WTC11 (cell line): ENCODE results near the gene NEK2. TPM values are rescaled to one million over a fixed set of nuclear protein-coding genes. Genes with fewer than 3 reads are reported as not detected.

Experiments used
- ATAC-seq: fragments of 200-7000 bp; cut with Tn5 transposase; 2 replicates; pipeline ENCODE4 v1.10.0; 2021; ENCODE audit warnings: mild to moderate bottlenecking, moderate library complexity
- CTCF ChIA-PET: fragments of 300-600 bp; sonication (Branson Sonifier 250); formaldehyde crosslinking; loops from one replicate; lab custom pipeline; 2021; ENCODE audit warnings: antibody characterized with exemption; lab: Charles Lee
- POLR2A ChIA-PET: fragments of 350-600 bp; sonication (Branson Sonifier 250); formaldehyde crosslinking; loops from one replicate; lab custom pipeline; 2021; ENCODE audit warnings: antibody characterized with exemption; lab: Charles Lee
- DNase-seq: peaks from one replicate; pipeline ENCODE4 v3.0.0; 2021; ENCODE audit warnings: low spot score
- H3K27ac Mint-ChIP-seq: 2 replicates; pipeline ENCODE4 v1.8.0; 2021; ENCODE audit warnings: mixed read lengths
- H3K27me3 Mint-ChIP-seq: 2 replicates; pipeline ENCODE4 v1.8.0; 2021; ENCODE audit warnings: low read depth, mild to moderate bottlenecking, moderate library complexity, mixed read lengths
- H3K36me3 Mint-ChIP-seq: 2 replicates; pipeline ENCODE4 v1.8.0; 2021; ENCODE audit warnings: mixed read lengths
- H3K4me1 Mint-ChIP-seq: 2 replicates; pipeline ENCODE4 v1.8.0; 2022; ENCODE audit warnings: mixed read lengths
- H3K4me3 Mint-ChIP-seq: 2 replicates; pipeline ENCODE4 v1.8.0; 2021; ENCODE audit warnings: mild to moderate bottlenecking, moderate library complexity, mixed read lengths
- H3K9me3 Mint-ChIP-seq: 2 replicates; pipeline ENCODE4 v1.8.0; 2021; ENCODE audit warnings: mixed read lengths
- ATF3 ChIP-seq: sonication (generic); formaldehyde crosslinking; conservative IDR thresholded peaks from 2 replicates; pipeline ENCODE4 v1.8.1; 2022; ENCODE audit warnings: mild to moderate bottlenecking, missing genetic modification reagents
- CREM ChIP-seq: sonication (generic); formaldehyde crosslinking; IDR thresholded peaks from 2 replicates; pipeline ENCODE4 v1.8.1; 2022; ENCODE audit warnings: mild to moderate bottlenecking, missing genetic modification reagents, moderate library complexity
- E2F1 ChIP-seq: sonication (generic); formaldehyde crosslinking; IDR thresholded peaks from 2 replicates; pipeline ENCODE4 v1.8.0; 2022; ENCODE audit warnings: mild to moderate bottlenecking, missing genetic modification reagents
- ESRRA ChIP-seq: sonication (generic); formaldehyde crosslinking; IDR thresholded peaks from 2 replicates; pipeline ENCODE4 v1.8.1; 2022; ENCODE audit warnings: mild to moderate bottlenecking, missing genetic modification reagents, borderline replicate concordance
- IRF1 ChIP-seq: sonication (generic); formaldehyde crosslinking; IDR thresholded peaks from 2 replicates; pipeline ENCODE4 v1.8.0; 2023; ENCODE audit warnings: missing genetic modification reagents
- NR1H2 ChIP-seq: sonication (generic); formaldehyde crosslinking; IDR thresholded peaks from 2 replicates; pipeline ENCODE4 v1.9.0; 2021; ENCODE audit warnings: mild to moderate bottlenecking, moderate library complexity, missing genetic modification reagents
- PRRX2 ChIP-seq: fragments of 250-450 bp; sonication (Bioruptor Pico); IDR thresholded peaks from 2 replicates; pipeline ENCODE4 v1.8.0; 2021; ENCODE audit warnings: mild to moderate bottlenecking
- SOX15 ChIP-seq: fragments of 250-450 bp; sonication (Bioruptor Pico); IDR thresholded peaks from 2 replicates; pipeline ENCODE4 v1.9.0; 2021; ENCODE audit warnings: mild to moderate bottlenecking
- ZNF512 ChIP-seq: sonication (generic); formaldehyde crosslinking; IDR thresholded peaks from 2 replicates; pipeline ENCODE4 v1.8.1; 2022; ENCODE audit warnings: missing genetic modification reagents, borderline replicate concordance
- ZNF671 ChIP-seq: fragments of 250-450 bp; sonication (Bioruptor Pico); IDR thresholded peaks from 2 replicates; pipeline ENCODE4 v1.8.0; 2021; ENCODE audit warnings: mild to moderate bottlenecking
- total RNA-seq: library from RNA; stranded (reverse); gene quantifications from 3 replicates; pipeline ENCODE4 v1.2.3, GENCODE V29; 2021
- TF ChIP-seq, protein P1 (sequence below): sonication (generic); formaldehyde crosslinking; IDR thresholded peaks from 2 replicates; pipeline ENCODE4 v1.8.0; 2022; ENCODE audit warnings: missing genetic modification reagents
- TF ChIP-seq, protein P2 (sequence below): sonication (generic); formaldehyde crosslinking; IDR thresholded peaks from 2 replicates; pipeline ENCODE4 v1.8.1; 2023; ENCODE audit warnings: mild to moderate bottlenecking, missing genetic modification reagents
- TF ChIP-seq, protein P3 (sequence below): sonication (generic); formaldehyde crosslinking; IDR thresholded peaks from 2 replicates; pipeline ENCODE4 v1.8.1; 2023; ENCODE audit warnings: mild to moderate bottlenecking, moderate library complexity, missing genetic modification reagents
- TF ChIP-seq, protein P4 (sequence below): sonication (generic); formaldehyde crosslinking; IDR thresholded peaks from 2 replicates; pipeline ENCODE4 v1.8.1; 2023; ENCODE audit warnings: mild to moderate bottlenecking, missing genetic modification reagents, moderate library complexity
- TF ChIP-seq, protein P5 (sequence below): sonication (generic); formaldehyde crosslinking; conservative IDR thresholded peaks from 2 replicates; pipeline ENCODE4 v1.8.1; 2023; ENCODE audit warnings: mild to moderate bottlenecking, low read depth, missing genetic modification reagents, moderate library complexity
- TF ChIP-seq, protein P6 (sequence below): fragments of 250-450 bp; sonication (Bioruptor Pico); IDR thresholded peaks from 2 replicates; pipeline ENCODE4 v1.9.0; 2021; ENCODE audit warnings: moderate library complexity, mild to moderate bottlenecking, inconsistent platforms, borderline replicate concordance

NEK2 gene
- total RNA-seq, 1 experiment from 2014 or later = 23.5 TPM

DNA sequence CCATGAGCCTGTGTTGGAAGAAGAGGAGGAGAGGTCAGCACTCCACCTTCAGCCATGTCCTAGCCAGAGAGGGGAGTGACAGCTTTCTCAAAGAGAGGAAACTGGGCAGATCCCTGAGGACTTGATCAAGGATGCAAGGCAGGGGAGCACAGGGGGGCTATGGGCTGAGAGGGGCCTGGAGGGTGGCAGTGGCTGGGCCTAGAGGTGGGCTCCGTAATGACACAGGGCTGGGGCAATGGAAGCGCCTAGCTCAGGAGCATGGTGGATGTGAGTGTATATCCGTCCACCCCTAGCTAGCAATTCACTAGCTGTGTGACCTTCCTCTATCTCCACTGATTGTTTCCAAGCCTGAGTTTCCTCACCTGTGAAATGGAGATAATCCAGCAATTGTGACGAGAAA, 32.6 kb downstream of the NEK2 start:
- peaks cover 14% of the 10 kb centered on the region for H3K4me1 Mint-ChIP-seq
- H3K27ac Mint-ChIP-seq = no peak overlapping the region
- H3K4me3 Mint-ChIP-seq = no peak overlapping the region
- H3K36me3 Mint-ChIP-seq = no peaks in the 10 kb centered on the region
- ATAC-seq = no peak
- no peak for DNase-seq
- TF ChIP-seq ZNF512 (CRISPR knock-in tag) (no peak), NR1H2 (CRISPR knock-in tag) (no peak), ATF3 (no peak), IRF1 (no peak), E2F1 (CRISPR knock-in tag) (no peak), SOX15 (CRISPR knock-in tag) (no peak), PRRX2 (CRISPR knock-in tag) (no peak), ESRRA (CRISPR knock-in tag) (no peak), CREM (CRISPR knock-in tag) (no peak), ZNF671 (CRISPR knock-in tag) (no peak)
- TF ChIP-seq, protein P1, sequence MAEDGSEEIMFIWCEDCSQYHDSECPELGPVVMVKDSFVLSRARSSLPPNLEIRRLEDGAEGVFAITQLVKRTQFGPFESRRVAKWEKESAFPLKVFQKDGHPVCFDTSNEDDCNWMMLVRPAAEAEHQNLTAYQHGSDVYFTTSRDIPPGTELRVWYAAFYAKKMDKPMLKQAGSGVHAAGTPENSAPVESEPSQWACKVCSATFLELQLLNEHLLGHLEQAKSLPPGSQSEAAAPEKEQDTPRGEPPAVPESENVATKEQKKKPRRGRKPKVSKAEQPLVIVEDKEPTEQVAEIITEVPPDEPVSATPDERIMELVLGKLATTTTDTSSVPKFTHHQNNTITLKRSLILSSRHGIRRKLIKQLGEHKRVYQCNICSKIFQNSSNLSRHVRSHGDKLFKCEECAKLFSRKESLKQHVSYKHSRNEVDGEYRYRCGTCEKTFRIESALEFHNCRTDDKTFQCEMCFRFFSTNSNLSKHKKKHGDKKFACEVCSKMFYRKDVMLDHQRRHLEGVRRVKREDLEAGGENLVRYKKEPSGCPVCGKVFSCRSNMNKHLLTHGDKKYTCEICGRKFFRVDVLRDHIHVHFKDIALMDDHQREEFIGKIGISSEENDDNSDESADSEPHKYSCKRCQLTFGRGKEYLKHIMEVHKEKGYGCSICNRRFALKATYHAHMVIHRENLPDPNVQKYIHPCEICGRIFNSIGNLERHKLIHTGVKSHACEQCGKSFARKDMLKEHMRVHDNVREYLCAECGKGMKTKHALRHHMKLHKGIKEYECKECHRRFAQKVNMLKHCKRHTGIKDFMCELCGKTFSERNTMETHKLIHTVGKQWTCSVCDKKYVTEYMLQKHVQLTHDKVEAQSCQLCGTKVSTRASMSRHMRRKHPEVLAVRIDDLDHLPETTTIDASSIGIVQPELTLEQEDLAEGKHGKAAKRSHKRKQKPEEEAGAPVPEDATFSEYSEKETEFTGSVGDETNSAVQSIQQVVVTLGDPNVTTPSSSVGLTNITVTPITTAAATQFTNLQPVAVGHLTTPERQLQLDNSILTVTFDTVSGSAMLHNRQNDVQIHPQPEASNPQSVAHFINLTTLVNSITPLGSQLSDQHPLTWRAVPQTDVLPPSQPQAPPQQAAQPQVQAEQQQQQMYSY (CRISPR knock-in tag) = no peak
- TF ChIP-seq, protein P2, sequence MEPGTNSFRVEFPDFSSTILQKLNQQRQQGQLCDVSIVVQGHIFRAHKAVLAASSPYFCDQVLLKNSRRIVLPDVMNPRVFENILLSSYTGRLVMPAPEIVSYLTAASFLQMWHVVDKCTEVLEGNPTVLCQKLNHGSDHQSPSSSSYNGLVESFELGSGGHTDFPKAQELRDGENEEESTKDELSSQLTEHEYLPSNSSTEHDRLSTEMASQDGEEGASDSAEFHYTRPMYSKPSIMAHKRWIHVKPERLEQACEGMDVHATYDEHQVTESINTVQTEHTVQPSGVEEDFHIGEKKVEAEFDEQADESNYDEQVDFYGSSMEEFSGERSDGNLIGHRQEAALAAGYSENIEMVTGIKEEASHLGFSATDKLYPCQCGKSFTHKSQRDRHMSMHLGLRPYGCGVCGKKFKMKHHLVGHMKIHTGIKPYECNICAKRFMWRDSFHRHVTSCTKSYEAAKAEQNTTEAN (CRISPR knock-in tag) = no peak
- TF ChIP-seq, protein P3, sequence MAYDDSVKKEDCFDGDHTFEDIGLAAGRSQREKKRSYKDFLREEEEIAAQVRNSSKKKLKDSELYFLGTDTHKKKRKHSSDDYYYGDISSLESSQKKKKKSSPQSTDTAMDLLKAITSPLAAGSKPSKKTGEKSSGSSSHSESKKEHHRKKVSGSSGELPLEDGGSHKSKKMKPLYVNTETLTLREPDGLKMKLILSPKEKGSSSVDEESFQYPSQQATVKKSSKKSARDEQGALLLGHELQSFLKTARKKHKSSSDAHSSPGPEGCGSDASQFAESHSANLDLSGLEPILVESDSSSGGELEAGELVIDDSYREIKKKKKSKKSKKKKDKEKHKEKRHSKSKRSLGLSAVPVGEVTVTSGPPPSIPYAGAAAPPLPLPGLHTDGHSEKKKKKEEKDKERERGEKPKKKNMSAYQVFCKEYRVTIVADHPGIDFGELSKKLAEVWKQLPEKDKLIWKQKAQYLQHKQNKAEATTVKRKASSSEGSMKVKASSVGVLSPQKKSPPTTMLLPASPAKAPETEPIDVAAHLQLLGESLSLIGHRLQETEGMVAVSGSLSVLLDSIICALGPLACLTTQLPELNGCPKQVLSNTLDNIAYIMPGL (CRISPR knock-in tag) = no peak
- TF ChIP-seq, protein P4, sequence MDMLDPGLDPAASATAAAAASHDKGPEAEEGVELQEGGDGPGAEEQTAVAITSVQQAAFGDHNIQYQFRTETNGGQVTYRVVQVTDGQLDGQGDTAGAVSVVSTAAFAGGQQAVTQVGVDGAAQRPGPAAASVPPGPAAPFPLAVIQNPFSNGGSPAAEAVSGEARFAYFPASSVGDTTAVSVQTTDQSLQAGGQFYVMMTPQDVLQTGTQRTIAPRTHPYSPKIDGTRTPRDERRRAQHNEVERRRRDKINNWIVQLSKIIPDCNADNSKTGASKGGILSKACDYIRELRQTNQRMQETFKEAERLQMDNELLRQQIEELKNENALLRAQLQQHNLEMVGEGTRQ (CRISPR knock-in tag) = no peak
- TF ChIP-seq, protein P5, sequence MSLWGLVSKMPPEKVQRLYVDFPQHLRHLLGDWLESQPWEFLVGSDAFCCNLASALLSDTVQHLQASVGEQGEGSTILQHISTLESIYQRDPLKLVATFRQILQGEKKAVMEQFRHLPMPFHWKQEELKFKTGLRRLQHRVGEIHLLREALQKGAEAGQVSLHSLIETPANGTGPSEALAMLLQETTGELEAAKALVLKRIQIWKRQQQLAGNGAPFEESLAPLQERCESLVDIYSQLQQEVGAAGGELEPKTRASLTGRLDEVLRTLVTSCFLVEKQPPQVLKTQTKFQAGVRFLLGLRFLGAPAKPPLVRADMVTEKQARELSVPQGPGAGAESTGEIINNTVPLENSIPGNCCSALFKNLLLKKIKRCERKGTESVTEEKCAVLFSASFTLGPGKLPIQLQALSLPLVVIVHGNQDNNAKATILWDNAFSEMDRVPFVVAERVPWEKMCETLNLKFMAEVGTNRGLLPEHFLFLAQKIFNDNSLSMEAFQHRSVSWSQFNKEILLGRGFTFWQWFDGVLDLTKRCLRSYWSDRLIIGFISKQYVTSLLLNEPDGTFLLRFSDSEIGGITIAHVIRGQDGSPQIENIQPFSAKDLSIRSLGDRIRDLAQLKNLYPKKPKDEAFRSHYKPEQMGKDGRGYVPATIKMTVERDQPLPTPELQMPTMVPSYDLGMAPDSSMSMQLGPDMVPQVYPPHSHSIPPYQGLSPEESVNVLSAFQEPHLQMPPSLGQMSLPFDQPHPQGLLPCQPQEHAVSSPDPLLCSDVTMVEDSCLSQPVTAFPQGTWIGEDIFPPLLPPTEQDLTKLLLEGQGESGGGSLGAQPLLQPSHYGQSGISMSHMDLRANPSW (CRISPR knock-in tag) = no peak
- TF ChIP-seq, protein P6, sequence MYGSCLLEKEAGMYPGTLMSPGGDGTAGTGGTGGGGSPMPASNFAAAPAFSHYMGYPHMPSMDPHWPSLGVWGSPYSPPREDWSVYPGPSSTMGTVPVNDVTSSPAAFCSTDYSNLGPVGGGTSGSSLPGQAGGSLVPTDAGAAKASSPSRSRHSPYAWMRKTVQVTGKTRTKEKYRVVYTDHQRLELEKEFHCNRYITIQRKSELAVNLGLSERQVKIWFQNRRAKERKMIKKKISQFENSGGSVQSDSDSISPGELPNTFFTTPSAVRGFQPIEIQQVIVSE (CRISPR knock-in tag) = no peak
- CTCF ChIA-PET = interaction anchor here (1.1 to 2.2 kb wide), 6 partner anchors 10 to 64 kb away, joined by 4 to 11 read pairs (median 6); partner anchors contain the start of gene SLC30A1
- POLR2A ChIA-PET = no interaction called here
- H3K9me3 Mint-ChIP-seq = no peaks in the 10 kb centered on the region
- H3K27me3 Mint-ChIP-seq = no peaks in the 10 kb centered on the region
